Measurements from ENCODE around the gene RHOC. TPM values are rescaled to one million over a fixed set of nuclear protein-coding genes. Genes with fewer than 3 reads are reported as not detected.

Gene RHOC
- polyA plus RNA-seq, 1 of the 3 experiments (the other 2 are of a cell fraction): 1,028 TPM

GRCh38 chr1:112711670-112712069, 4.7 kb upstream of the RHOC start (continued):
- TF ChIP-seq, protein P1, sequence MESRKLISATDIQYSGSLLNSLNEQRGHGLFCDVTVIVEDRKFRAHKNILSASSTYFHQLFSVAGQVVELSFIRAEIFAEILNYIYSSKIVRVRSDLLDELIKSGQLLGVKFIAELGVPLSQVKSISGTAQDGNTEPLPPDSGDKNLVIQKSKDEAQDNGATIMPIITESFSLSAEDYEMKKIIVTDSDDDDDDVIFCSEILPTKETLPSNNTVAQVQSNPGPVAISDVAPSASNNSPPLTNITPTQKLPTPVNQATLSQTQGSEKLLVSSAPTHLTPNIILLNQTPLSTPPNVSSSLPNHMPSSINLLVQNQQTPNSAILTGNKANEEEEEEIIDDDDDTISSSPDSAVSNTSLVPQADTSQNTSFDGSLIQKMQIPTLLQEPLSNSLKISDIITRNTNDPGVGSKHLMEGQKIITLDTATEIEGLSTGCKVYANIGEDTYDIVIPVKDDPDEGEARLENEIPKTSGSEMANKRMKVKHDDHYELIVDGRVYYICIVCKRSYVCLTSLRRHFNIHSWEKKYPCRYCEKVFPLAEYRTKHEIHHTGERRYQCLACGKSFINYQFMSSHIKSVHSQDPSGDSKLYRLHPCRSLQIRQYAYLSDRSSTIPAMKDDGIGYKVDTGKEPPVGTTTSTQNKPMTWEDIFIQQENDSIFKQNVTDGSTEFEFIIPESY (IDR thresholded peaks at IDR 0.05; ENCODE audit: borderline replicate concordance, low read depth): no peak
- TF ChIP-seq POLR2AphosphoS5 (IDR thresholded peaks at IDR 0.05; ENCODE audit: low read depth, low read length): no peak
- no peak for TF ChIP-seq MXI1 (IDR thresholded peaks at IDR 0.05; ENCODE audit: low read depth, low read length)
- no peak for TF ChIP-seq NRF1 (IDR thresholded peaks at IDR 0.05; ENCODE audit: low read depth, low read length)
- TF ChIP-seq SIN3A (IDR thresholded peaks at IDR 0.05; ENCODE audit: borderline replicate concordance, low read depth, low read length): no peak
- TF ChIP-seq RXRA (IDR thresholded peaks at IDR 0.05; ENCODE audit: borderline replicate concordance, low read depth): no peak
- no peak for TF ChIP-seq FOSL2 (IDR thresholded peaks at IDR 0.05; ENCODE audit: borderline replicate concordance, low read depth)
- TF ChIP-seq EZH2phosphoT487 (IDR thresholded peaks at IDR 0.05; ENCODE audit: borderline replicate concordance, low read depth): no peak
- no peak for TF ChIP-seq GABPA (IDR thresholded peaks at IDR 0.05; ENCODE audit: low read depth)
- no peak for TF ChIP-seq FOXJ3 (CRISPR knock-in tag; IDR thresholded peaks at IDR 0.05)
- TF ChIP-seq TCF12 (IDR thresholded peaks at IDR 0.05): no peak
- no peak for TF ChIP-seq YY1 (IDR thresholded peaks at IDR 0.05; ENCODE audit: low read depth)

DNA sequence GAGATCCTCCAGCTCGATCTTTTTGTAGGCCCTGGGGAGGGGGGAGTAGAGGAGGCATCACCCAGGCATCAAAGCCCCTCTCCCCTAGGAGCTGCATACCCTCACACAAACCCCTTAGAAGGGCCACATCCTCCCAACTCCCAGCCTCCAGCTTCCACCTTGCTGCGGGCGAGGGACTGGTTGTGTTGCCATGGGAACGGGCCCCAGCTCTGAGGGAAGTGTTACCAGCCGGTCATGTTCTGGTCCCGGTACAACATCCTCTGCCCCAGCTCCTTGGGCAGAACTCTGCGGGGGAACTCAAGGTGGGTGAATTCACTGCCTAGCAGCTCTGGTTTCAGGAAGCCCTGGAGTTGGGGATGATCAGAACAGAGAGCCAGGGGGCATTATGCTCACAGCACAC, 4.1 kb upstream of the RHOC start:
- Histone ChIP-seq H4K20me1 (ENCODE audit: insufficient read depth) (no peaks in the 10 kb centered on the region), H2AFZ (ENCODE audit: low read depth) (no peak overlapping the region), H3K9me3 (no peaks in the 10 kb centered on the region), H3K4me1 (ENCODE audit: control insufficient read depth in 1 of 2, insufficient read depth in 2 of 2, low read depth in 1 of 2, low read length in 1 of 2) (peaks cover 0 to 19% of the 10 kb centered on the region in 2 experiments; a peak in 1 of 4 replicates), H3K79me2 (ENCODE audit: insufficient read depth) (peaks cover 9% of the 10 kb centered on the region), H3K9me2 (no peaks in the 10 kb centered on the region), H3K36me3 (replicated peaks in 1 of 2; ENCODE audit: control insufficient read depth in 1 of 2, insufficient read depth in 2 of 2, low read length in 1 of 2) (no peaks in the 10 kb centered on the region), H3K9ac (no peak overlapping the region), H3K4me3 (ENCODE audit: low read depth in 2 of 2, low read length in 1 of 2) (no peak overlapping the region), H3K27ac (ENCODE audit: low read depth in 2 of 2, low read length in 1 of 2) (no peak overlapping the region), H3F3A (replicated peaks; ENCODE audit: insufficient read depth) (peaks cover 4% of the 10 kb centered on the region), H3K27me3 (ENCODE audit: insufficient read depth) (no peaks in the 10 kb centered on the region), H3K4me2 (no peak overlapping the region)
- TF ChIP-seq REST (IDR thresholded peaks at IDR 0.05; ENCODE audit: low read depth, low read length) (no peak), SIN3A (IDR thresholded peaks at IDR 0.05; ENCODE audit: borderline replicate concordance, low read depth, low read length) (no peak), MXI1 (IDR thresholded peaks at IDR 0.05; ENCODE audit: low read depth, low read length) (no peak), GABPA (IDR thresholded peaks at IDR 0.05; ENCODE audit: low read depth) (no peak), POLR2AphosphoS5 (IDR thresholded peaks at IDR 0.05; ENCODE audit: low read depth, low read length) (no peak), MEF2A (IDR thresholded peaks at IDR 0.05; ENCODE audit: borderline replicate concordance, low read depth) (no peak), EP300 (IDR thresholded peaks at IDR 0.05; ENCODE audit: borderline replicate concordance in 1 of 2, low read depth in 1 of 2, low read length in 1 of 2) (no peak), TEAD4 (IDR thresholded peaks at IDR 0.05; ENCODE audit: borderline replicate concordance, insufficient read depth) (no peak), FOXJ3 (CRISPR knock-in tag; IDR thresholded peaks at IDR 0.05) (no peak), CTCF (IDR thresholded peaks at IDR 0.05) (no peak), NRF1 (IDR thresholded peaks at IDR 0.05; ENCODE audit: low read depth, low read length) (no peak), SMC3 (IDR thresholded peaks at IDR 0.05; ENCODE audit: low read depth, low read length) (no peak), ELF1 (IDR thresholded peaks at IDR 0.05) (no peak), PBX3 (IDR thresholded peaks at IDR 0.05) (no peak), FOSL2 (IDR thresholded peaks at IDR 0.05; ENCODE audit: borderline replicate concordance, low read depth) (no peak), GATA2 (CRISPR knock-in tag; IDR thresholded peaks at IDR 0.05) (no peak), TCF12 (IDR thresholded peaks at IDR 0.05) (no peak)
- TF ChIP-seq, protein P2, sequence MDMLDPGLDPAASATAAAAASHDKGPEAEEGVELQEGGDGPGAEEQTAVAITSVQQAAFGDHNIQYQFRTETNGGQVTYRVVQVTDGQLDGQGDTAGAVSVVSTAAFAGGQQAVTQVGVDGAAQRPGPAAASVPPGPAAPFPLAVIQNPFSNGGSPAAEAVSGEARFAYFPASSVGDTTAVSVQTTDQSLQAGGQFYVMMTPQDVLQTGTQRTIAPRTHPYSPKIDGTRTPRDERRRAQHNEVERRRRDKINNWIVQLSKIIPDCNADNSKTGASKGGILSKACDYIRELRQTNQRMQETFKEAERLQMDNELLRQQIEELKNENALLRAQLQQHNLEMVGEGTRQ (IDR thresholded peaks at IDR 0.05; ENCODE audit: borderline replicate concordance, low read depth, low read length): no peak
- WGBS (ENCODE audit: low lambda C conversion rate): 86% methylated on average over 2 of the region's 7 CpGs
- DNase-seq: no peak
- POLR2A ChIA-PET: no interaction called here
- CTCF ChIA-PET: interaction anchor here (0.8 to 6.2 kb wide), 3 partner anchors 93 to 331 kb away, joined by 3 to 47 read pairs (median 32); no protein-coding TSS in a partner anchor

All from SK-N-SH (cell line).